Fibroblast of skin of back (primary cell): ENCODE measurements around the gene SHOC1. TPM values are rescaled to one million over a fixed set of nuclear protein-coding genes. Genes with fewer than 3 reads are reported as not detected.
"Not testable (repeated sequence)": the region's sequence is repeated elsewhere in the genome, so short reads cannot be mapped to it uniquely, and the experiment has no call there.

Experiments
- DNase-seq: peaks from one replicate; pipeline ENCODE4 v3.0.0-alpha.2; 2013
- polyA plus RNA-seq, 2 experiments: library from polyadenylated mRNA; unstranded; fragments of 120-200 nt; gene quantifications; one replicate each; pipeline ENCODE4 v1.2.1, GENCODE V29; 2013; ENCODE audit not compliant: insufficient read length in 2 of 2

Gene SHOC1
- polyA plus RNA-seq (2013, experiment 1 of 2; ENCODE audit: insufficient read length): not detected
- not detected for polyA plus RNA-seq (2013, experiment 2 of 2; ENCODE audit: insufficient read length)

GRCh38 chr9:111794835-111795556, at the start of gene SHOC1:
SHOC1 (minus strand) TSS chr9:111794937; CDS start chr9:111791418, 3,519 bp downstream.
- no peak for DNase-seq

GRCh38 chr9:111843971-111844370, 49.2 kb upstream of the SHOC1 start:
- DNase-seq: no peak

GRCh38 chr9:111842313-111842712, 47.6 kb upstream of the SHOC1 start:
- no peak for DNase-seq

- no peak for DNase-seq
Observed at GRCh38 chr9:111840442-111840841, 45.7 kb upstream of the SHOC1 start.

GRCh38 chr9:111839987-111840386, 45.2 kb upstream of the SHOC1 start:
- DNase-seq: peak; percentile 40

- no peak for DNase-seq
Observed at GRCh38 chr9:111839387-111839786, 44.6 kb upstream of the SHOC1 start.

GRCh38 chr9:111838439-111838838, 43.7 kb upstream of the SHOC1 start:
- no peak for DNase-seq

- DNase-seq: no peak
Observed at GRCh38 chr9:111836311-111836710, 41.6 kb upstream of the SHOC1 start.

GRCh38 chr9:111833941-111834340, 39.2 kb upstream of the SHOC1 start:
- no peak for DNase-seq

- no peak for DNase-seq
Observed at GRCh38 chr9:111832449-111832848, 37.7 kb upstream of the SHOC1 start.

- no peak for DNase-seq
Observed at GRCh38 chr9:111831371-111832108, 36.8 kb upstream of the SHOC1 start.

GRCh38 chr9:111828193-111828592, 33.5 kb upstream of the SHOC1 start:
- DNase-seq: no peak

- peak; percentile 37 for DNase-seq
Observed at GRCh38 chr9:111825468-111826145, 30.9 kb upstream of the SHOC1 start.

- DNase-seq: no peak
Observed at GRCh38 chr9:111821006-111821528, 26.3 kb upstream of the SHOC1 start.

- DNase-seq: no peak
Observed at GRCh38 chr9:111819360-111819759, 24.6 kb upstream of the SHOC1 start.

GRCh38 chr9:111815285-111816070, 20.7 kb upstream of the SHOC1 start:
- DNase-seq: no peak

GRCh38 chr9:111812337-111812736, 17.6 kb upstream of the SHOC1 start:
- DNase-seq: no peak

- DNase-seq: no peak
Observed at GRCh38 chr9:111810908-111811307, 16.2 kb upstream of the SHOC1 start.

- not testable (repeated sequence) for DNase-seq
Observed at GRCh38 chr9:111810415-111810814, 15.7 kb upstream of the SHOC1 start.

GRCh38 chr9:111807197-111807596, 12.5 kb upstream of the SHOC1 start:
- no peak for DNase-seq

- DNase-seq: no peak
Observed at GRCh38 chr9:111806259-111806658, 11.5 kb upstream of the SHOC1 start.

- peak; percentile 61 for DNase-seq
Observed at GRCh38 chr9:111805830-111806241, 11.1 kb upstream of the SHOC1 start.
